T-helper 1 cell (primary cell): Measurements from ENCODE around the gene CCR3.

Experiments
- DNase-seq, 5 donors: peaks; one replicate each; pipeline ENCODE4 v3.0.0-alpha.2; 2012 to 2020

CCR3 gene

DNA sequence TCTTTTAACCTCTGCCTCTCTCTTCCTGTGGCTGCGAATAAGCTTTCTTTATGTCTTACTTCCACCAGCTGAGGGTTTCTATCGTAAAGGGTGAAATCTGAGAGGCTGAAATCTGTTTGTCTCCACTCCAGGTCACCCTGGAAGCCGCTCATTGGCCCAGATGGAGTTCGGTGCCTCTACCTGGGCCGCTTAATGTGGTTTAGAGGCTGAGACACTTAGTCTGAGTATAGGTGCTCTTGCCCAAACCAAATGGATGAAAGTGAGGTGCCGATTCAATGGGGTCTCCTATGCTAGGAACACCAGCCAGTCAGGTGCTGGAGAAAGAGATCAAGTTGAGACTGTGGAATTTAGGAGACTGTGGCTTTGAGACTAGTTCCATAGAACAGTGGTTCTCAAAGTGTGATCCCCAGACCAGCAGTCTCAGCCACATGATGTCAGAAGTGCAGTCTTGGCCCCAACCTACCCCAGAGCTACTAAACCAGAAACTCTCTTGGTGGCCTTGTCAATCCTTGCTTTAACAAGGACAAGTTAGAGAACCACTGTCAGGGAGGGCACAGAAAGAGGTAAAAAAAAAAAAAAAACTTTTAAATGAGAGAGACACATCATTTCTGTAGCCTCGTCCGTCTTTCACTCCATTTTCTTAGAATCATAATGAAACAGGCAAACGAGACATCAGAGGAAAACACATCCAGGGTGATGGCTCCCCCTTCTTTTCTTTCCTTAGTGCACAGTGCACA is 56.8 kb downstream of the CCR3 start:
- DNase-seq: peak in 1 of 5 donors; percentile 87

DNA sequence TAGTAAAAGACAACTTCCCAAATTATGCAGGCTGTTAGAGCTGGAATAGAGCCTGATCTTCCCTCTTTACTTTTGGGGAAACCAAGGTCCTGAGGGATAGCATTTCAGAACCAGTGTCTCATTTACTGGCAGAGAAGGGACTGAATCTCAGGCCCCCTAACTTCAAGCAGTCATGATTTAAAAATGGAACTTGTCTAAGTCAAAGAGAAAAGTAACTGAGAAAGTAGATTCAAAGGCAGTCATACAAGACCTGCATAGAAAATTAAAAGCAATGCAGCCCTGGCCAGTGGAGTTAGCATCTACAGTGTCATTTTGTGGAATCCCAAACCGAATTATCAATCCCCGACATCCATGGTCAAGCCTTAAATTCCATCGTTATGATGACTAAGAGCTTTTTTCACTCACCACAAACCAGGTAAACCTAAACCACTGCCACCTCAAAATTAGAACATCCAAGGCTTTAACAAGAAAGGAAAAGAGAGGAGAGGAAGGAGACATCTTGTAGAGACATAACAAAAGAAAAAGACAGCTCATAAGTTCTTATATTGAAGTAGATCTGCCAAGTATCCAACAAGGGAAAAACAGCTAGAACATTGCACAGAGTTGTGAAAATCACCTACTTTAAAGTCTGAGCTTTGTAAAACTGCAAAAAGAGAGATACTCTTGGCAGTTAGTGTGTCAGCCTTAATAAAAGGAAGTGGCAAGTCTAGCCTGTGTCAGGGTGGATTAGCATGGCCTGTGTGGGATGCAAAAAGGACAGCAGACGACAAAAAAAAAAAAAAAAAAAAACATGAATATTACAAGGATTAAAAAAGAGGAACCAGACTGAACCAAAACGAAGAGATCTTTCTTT is 57.6 kb downstream of the CCR3 start:
- peak in 1 of 5 donors; percentile 77 for DNase-seq

DNA sequence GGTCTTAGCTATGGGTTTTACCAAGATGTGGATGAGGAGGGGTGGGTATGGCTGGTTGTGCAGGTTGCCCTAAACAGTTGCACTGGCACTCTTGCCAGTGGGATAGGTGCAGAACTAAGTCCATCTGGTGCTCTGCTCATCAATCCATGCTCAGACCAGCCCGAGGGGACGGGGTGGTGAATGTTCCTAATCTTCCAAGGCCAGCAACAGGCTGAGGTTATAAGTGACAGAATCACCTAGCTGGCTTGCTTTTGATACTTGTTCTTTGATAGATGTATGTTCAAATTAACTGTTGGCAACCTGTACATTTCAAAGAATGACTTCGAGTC is 58.2 kb downstream of the CCR3 start:
- DNase-seq: no peak

DNA sequence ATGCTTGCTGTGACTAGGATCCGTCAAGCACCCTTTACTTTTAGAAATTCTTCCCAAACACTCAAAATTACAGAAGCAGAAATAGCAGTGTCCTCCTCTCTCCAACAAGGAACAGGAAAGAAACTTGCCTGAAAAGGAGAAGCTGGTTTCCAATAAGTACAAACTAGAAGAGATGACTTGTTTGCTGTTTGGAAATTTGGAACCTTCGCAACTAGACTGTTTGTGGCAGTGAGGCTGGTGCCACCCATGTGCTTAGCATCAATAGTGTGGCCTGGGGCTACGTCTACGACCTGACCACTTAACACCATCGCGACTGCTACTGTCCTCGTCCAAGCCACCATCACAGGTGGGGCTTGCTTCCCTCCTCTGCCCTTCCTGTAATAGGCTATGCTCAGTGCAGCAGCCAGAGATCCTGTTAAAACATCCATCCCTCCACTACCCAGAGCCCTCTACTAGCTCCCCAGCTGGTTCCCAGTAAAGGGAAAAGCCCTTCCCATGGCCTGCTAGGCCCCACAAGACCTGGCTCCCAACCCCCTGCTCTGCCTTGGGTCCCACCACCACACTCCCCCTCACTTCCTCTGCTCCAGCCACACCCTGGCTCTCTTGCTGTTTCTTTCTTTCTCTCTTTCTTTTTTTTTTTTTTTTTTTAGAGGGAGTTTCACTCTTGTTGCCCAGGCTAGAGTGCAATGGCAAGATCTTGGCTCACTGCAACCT is 59.0 kb downstream of the CCR3 start:
- DNase-seq: peak in 1 of 5 donors; percentile 51

DNA sequence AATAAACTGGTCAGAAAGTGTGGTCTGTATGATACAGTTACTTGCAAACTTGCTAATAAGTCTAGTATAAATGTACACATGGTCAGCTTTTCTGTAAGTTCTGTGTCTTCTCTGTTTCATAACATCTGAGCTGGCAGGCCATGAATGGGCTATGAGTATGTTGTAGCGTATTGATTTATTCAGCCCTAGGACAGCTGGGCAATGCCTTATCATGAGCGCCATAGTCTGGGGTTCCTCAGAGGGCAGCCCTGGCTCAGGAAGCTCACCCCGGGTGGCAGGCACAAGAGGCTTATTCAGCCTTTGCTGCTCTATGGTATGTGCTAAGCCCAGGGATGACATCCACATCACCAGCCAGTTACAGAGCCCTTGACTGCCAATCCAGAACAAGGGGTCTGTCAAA is 61.0 kb downstream of the CCR3 start:
- no peak for DNase-seq

DNA sequence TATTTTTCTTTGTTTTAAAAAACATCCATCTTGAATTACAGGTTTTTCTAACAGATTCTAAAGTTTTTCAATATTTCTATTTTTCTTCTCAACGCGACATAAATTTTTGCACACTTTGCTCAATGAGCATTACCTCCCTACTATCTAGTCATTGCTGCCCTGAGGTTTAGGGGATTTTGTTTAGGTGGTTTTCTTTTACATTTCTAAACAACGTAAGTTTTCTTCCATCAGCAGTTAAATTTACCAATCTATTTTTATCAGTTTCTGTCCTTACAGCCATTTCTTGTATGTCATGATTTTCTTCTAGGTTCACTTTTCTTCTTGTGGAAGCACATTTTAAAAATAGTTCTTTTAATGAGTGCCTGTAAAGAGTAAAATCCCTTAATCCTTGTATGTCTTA is 62.5 kb downstream of the CCR3 start:
- DNase-seq: no peak

DNA sequence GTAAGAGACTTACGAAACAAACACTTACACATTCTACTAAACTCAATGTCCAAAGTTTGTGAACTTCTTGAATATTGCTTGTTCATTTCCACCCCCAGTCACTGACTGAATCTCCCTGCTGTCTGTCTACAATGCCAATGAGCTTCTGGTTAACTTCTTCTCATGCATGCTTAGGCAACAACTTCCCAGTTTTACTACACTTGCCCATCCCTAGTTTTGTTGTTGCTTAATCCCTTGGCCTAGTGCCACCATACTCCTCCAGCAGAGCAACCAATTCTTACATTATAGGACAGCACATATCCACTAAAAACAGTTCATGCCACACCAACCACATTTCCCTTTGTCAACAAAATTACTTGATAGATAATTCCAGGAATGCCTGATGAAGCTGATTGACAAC is 70.7 kb downstream of the CCR3 start:
- DNase-seq: no peak

DNA sequence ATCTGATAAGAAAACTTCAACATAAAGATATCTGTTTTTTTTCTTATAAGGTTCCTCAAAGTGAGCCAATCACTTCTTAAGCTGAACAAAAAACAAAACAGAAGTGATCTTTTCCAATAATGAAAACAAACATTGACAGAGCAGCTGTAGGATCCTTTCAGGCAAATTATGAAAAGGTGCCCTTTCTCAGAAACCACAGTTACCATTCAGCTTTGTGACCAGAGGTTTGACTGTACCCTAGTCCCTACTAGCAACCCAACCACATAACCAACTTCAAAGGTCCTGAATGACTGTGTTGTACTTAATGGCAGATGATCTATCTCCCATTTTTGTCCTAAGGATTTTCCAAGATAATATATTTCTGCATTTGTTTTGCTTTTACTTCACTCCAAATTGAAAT is 72.3 kb downstream of the CCR3 start:
- DNase-seq: peak in 1 of 5 donors; percentile 46

DNA sequence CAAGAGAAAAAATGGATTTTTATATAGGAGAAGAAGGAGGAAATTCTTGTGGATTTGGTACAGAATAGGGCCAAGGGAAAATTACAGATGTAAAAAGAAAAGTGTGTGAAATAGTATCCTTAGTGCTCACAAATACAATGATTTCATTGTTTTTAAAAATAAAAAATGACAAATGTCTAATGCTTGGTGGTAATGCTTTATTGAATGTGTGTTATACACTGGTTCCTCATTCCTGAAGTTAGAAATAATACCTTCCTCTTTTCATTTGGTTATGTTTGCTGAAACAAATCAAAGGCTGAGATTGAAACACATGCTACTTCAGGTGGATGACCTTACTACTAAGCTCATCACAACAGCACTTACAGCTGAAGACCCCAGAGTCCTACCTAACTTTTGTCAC is 73.9 kb downstream of the CCR3 start:
- DNase-seq: no peak
